ACHN (cell line): Measurements from ENCODE around the gene H6PD.

Source experiments
- DNase-seq: peaks from one replicate; pipeline ENCODE4 v3.0.0-alpha.2; 2015
- in situ Hi-C: cut with HindIII; loops from 2 replicates; pipeline ENCODE4 v1.10.0; 2017; ENCODE audit warnings: low sequenced_read_pairs, low pct_ligation_motif_present, low pct_unique_long_range_greater_than_20kb

Gene H6PD

GRCh38 chr1:9235096-9235459 is 504 bp downstream of the H6PD start:
- peak; percentile 67 for DNase-seq
- in situ Hi-C loops = no loop called here

GRCh38 chr1:9235560-9235959 is 986 bp downstream of the H6PD start:
- DNase-seq = no peak
- in situ Hi-C loops = no loop called here

DNA sequence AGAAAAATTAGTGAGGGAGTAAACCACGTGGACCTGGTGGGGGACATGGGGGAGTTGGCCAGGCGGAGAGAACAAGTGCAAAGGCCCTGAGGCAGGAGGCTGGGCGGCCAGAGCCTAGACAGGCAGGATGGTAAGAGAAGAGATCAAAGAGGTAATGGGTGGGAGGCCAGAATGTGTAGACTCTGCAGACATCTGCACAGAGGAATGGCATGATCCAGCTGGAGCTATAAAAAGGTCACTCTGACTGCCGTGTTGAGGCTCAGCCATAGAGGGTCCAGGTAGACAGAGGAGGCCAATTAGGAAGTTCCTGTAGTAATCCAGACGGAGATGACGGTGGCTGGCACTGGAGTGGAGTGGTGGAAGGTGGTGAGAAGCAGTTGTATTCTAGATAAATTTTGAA is 3.6 kb downstream of the H6PD start:
- in situ Hi-C loops = no loop called here
- no peak for DNase-seq

- in situ Hi-C loops = no loop called here
- no peak for DNase-seq
Measured at GRCh38 chr1:9238550-9238949, 4.0 kb downstream of the H6PD start.

DNA sequence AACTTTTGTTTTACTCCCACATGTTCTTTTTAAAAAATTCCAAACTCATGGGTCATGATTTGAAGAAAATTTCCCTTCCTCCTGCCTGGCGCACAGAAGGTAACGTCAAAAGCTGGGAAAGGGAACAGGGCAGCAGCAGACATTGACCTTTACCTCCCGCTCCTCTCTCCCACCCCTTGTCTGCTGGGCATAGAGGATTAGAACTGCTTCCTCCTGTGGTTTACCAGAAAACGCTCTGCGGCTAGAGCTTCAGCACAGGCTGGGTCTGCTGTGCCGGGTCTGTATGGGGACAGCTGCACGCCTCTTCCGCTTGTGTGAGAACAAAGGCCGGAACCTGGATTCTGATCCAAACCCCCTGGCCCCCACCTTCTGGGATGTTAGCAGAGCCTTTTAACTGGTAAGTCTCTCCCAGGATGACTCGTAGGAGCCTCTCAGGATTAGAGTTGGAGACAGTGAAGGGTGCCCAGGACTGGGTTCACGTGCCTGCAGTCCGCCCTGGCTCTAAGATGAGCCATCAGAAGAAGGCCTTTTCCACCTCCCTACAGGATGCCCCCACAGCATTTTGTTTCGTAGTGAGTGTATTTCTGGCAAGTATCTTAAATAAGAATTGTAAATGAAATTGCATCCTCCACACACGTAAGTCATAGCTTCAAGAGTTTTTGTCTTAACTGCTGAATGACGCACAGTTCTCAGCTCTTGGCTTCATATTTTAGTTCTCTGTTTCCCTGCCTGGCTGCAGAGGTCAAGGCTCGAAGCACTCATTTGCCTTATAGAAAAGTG is 5.2 kb downstream of the H6PD start:
- no peak for DNase-seq

GRCh38 chr1:9240914-9241820 is 6.6 kb downstream of the H6PD start:
- in situ Hi-C loops = no loop called here
- no peak for DNase-seq

More for the DNA sequence above, 5.2 kb downstream of the H6PD start:
- in situ Hi-C loops = no loop called here

GRCh38 chr1:9241891-9242290 is 7.3 kb downstream of the H6PD start:
- in situ Hi-C loops = no loop called here
- DNase-seq = no peak

- DNase-seq = no peak
- in situ Hi-C loops = no loop called here
Measured at GRCh38 chr1:9242338-9242969, 7.9 kb downstream of the H6PD start.

- no peak for DNase-seq
- in situ Hi-C loops = no loop called here
Measured at GRCh38 chr1:9243066-9243739, 8.6 kb downstream of the H6PD start.

- in situ Hi-C loops = no loop called here
- DNase-seq = no peak
Measured at GRCh38 chr1:9244501-9245229, 10.1 kb downstream of the H6PD start.

DNA sequence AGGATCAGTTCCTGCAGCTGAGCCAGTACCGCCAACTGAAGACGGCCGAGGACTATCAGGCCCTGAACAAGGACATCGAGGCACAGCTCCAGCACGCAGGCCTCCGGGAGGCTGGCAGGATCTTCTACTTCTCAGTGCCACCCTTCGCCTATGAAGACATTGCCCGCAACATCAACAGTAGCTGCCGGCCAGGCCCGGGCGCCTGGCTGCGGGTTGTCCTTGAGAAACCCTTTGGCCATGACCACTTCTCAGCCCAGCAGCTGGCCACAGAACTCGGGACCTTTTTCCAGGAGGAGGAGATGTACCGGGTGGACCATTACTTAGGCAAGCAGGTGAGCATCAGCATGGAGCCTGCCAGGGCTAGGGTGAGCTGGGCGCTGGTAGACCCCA is 10.7 kb downstream of the H6PD start:
- in situ Hi-C loops = no loop called here
- DNase-seq = no peak

- no peak for DNase-seq
- in situ Hi-C loops = no loop called here
Measured at GRCh38 chr1:9245661-9246060, 11.1 kb downstream of the H6PD start.

- no peak for DNase-seq
- in situ Hi-C loops = no loop called here
Measured at GRCh38 chr1:9246215-9246614, 11.6 kb downstream of the H6PD start.

GRCh38 chr1:9246841-9247785 is 12.5 kb downstream of the H6PD start:
- in situ Hi-C loops = no loop called here
- no peak for DNase-seq

GRCh38 chr1:9247894-9248293 is 13.3 kb downstream of the H6PD start:
- in situ Hi-C loops = no loop called here
- DNase-seq = no peak

- DNase-seq = no peak
- in situ Hi-C loops = no loop called here
Measured at GRCh38 chr1:9248341-9249262, 14.0 kb downstream of the H6PD start.

- DNase-seq = no peak
- in situ Hi-C loops = no loop called here
Measured at GRCh38 chr1:9249263-9249533, 14.6 kb downstream of the H6PD start.
